Heart right ventricle (tissue), 16 donors: Measurements from ENCODE around the gene ECI1. TPM values are rescaled to one million over a fixed set of nuclear protein-coding genes. Genes with fewer than 3 reads are reported as not detected.

ENCODE experiments used
- ATAC-seq, 8 donors: fragments of 200-7000 bp; cut with Tn5 transposase; one replicate each; pipeline ENCODE4 v1.9.1; 2020; ENCODE audit warnings: mild to moderate bottlenecking in 8 of 8, moderate library complexity in 8 of 8, moderate number of reproducible peaks in 1 of 8
- DNase-seq, 2 donors: peaks; one replicate each; pipeline ENCODE4 v3.0.0-alpha.2; 2020
- H3K27ac ChIP-seq, 10 donors: fragments of 200-600 bp; sonication (generic) in 2 of 10; one replicate each; pipeline versions ENCODE4 v1.5.0 to v1.8.0; 2020 to 2022; ENCODE audit warnings: mild to moderate bottlenecking in 3 of 10
- H3K27me3 ChIP-seq, 7 donors: fragments of 200-600 bp; one replicate each; pipeline ENCODE4 v1.8.0; 2021 to 2022; ENCODE audit warnings: mild to moderate bottlenecking in 2 of 7
- H3K36me3 ChIP-seq, 9 donors: fragments of 200-600 bp; sonication (generic) in 1 of 9; one replicate each; pipeline versions ENCODE4 v1.5.0 to v1.8.0; 2020 to 2022; ENCODE audit warnings: mild to moderate bottlenecking in 2 of 9
- H3K4me1 ChIP-seq, 9 donors: fragments of 200-600 bp; sonication (generic) in 1 of 9; one replicate each; pipeline versions ENCODE4 v1.5.0 to v1.8.0; 2020 to 2022; ENCODE audit warnings: mild to moderate bottlenecking in 4 of 9
- H3K4me3 ChIP-seq, 10 donors: fragments of 200-600 bp; sonication (generic) in 2 of 10; one replicate each; pipeline versions ENCODE4 v1.5.0 to v1.8.0; 2020 to 2022; ENCODE audit warnings: mild to moderate bottlenecking in 7 of 10, moderate library complexity in 2 of 10
- H3K9me3 ChIP-seq, 11 donors: fragments of 200-600 bp in 10 of 11; sonication (generic) in 2 of 11; one replicate each; pipeline versions ENCODE4 v1.5.0 to v1.8.0; 2013 to 2022; ENCODE audit warnings: mild to moderate bottlenecking in 2 of 11, control low read depth in 1 of 11, moderate library complexity in 1 of 11
- WGBS, 2 donors: extraction: QIAGEN DNeasy Blood & Tissue Kit; methylation state at CpG; one replicate each; pipeline ENCODE4 v1.1.7; 2013; ENCODE audit warnings: inconsistent platforms in 1 of 2; 5-methylcytosine and 5-hydroxymethylcytosine counted together
- intact Hi-C, 10 donors: fragments of 100-400 bp; cut with DNase I; formaldehyde crosslinking; loops; one replicate each; pipeline versions ENCODE4 v1.11.1 to v1.14.2; 2022
- microRNA-seq, 2 donors: library from miRNA; unstranded; fragments of <30 nt; microRNA quantifications; one replicate each; pipeline ENCODE4 v1.2.0, GENCODE V29; 2021
- polyA plus RNA-seq, 2 donors: library from polyadenylated mRNA; stranded (reverse); fragments of 200-250 nt; gene quantifications; one replicate each; pipeline ENCODE4 v1.2.3, GENCODE V29; 2013
- total RNA-seq, 10 donors: library from RNA; stranded (reverse); fragmentation: NEBNext Ultra II Directional in 3 of 10; extraction: Animal tissue kit (Norgen Biotek cat#: 25700) in 3 of 10; gene quantifications; one replicate each; pipeline versions ENCODE4 v1.2.1 to v1.2.4, GENCODE V29; 2021 to 2023
- TF ChIP-seq, protein P1 (sequence below), 9 donors: fragments of 200-600 bp; sonication (generic) in 2 of 9; IDR thresholded peaks; one replicate each; pipeline versions ENCODE4 v1.5.0 to v1.8.0; 2021 to 2022; ENCODE audit warnings: antibody characterized with exemption in 9 of 9, mild to moderate bottlenecking in 5 of 9, moderate library complexity in 1 of 9
- donor health status: Arrhythmogenic right ventricular cardiomyopathy.
- donor health status: ischemic (EF 13 %, LVEDD 7.1; RV severe dilation, severe dysfunction).
- donor health status: healthy with polysubstance abuse.
- donor health status: DM: no; HTN: yes; CAD: no.
- donor health status: DM: no; HTN: no; CAD: no.
- donor health status: ischemic (EF 25% LVEDD 6.9; RV normal size, moderate dysfunction).
- donor health status: ischemic (EF 25% LVEDD 5.7; RV mildly dilated, moderate dysfunction).
- donor health status: healthy.
- donor health status: DM: yes; HTN: yes; CAD: no.
- donor health status: Ischemic cardiomyopathy.
- donor health status: ischemic (EF 35%, LVEDD 5.7; RV mildly dilated, moderate dysfunction).
- donor health status: nonischemic (EF 11% LVEDD 7.7; RV severe dilation, severe dysfunction).
- donor health status: DM: yes; HTN: yes; CAD: no.
- donor health status: PGD.
- donor health status: ischemic (EF 29% LVEDD 5.4; RV normal size, mild dysfunction).
- donor health status: nonischemic (EF 23%, LVEDD 6.1; RV moderate dilation, normal function).

The ECI1 gene
- total and polyA plus RNA-seq, 12 donors, result 118 to 491 (median 155) TPM

DNA sequence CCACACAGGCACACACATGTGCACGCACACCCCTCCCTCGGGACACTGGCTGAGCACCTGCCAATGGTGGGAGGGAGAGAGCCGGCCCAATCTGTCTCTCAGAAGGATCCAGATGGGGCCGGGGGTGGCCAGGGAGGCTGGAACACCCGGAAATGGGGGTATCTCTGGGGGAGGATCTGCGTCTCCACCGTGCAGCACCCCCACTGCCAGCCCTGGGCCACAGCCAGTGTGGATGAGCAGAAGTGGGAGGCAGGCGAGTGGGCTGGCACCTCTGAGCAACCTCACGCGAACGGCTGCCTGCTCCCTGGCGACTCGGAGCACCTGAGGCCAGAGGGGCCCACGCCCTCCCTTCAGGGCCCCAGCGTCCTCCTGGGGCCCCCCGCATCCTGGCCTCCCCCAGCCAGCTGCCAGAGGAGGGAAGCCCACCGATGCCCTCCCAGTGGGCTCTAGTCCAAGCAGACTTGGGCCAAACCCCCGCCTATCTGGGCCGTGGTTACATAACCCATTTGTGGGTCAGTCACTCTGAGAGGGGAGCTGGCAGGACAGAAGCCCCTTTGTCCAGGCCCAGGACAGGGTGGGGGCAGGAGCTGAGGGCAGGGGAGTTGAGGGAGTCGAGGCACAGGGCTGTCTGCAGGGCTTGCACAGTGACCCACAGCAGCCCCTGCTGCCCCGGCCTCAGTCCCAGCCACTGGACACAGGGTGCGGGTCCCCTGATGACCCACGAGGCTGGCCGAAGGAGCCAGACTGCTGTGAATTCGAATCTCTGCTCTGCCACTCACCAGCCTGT lies 60.5 kb downstream of the ECI1 start:
- Histone ChIP-seq H3K27me3 (peaks cover 8 to 26% (median 22%) of the 10 kb centered on the region in 7 donors), H3K4me3 (no peak overlapping the region), H3K27ac (no peak overlapping the region), H3K9me3 (no peaks in the 10 kb centered on the region), H3K36me3 (no peaks in the 10 kb centered on the region), H3K4me1 (peaks cover 4 to 10% (median 9%) of the 10 kb centered on the region in 9 donors)
- no peak for DNase-seq
- ATAC-seq, result peak in 1 of 8 donors; percentile 3
- 71 to 72% methylated on average over 24 to 25 of the region's 25 CpGs for WGBS, 2 donors
- intact Hi-C loops, result loop anchor here in 1 of 10 donors (10.0 kb wide), 1 partner anchor 314 kb away; no protein-coding TSS in a partner anchor
- TF ChIP-seq, protein P1, sequence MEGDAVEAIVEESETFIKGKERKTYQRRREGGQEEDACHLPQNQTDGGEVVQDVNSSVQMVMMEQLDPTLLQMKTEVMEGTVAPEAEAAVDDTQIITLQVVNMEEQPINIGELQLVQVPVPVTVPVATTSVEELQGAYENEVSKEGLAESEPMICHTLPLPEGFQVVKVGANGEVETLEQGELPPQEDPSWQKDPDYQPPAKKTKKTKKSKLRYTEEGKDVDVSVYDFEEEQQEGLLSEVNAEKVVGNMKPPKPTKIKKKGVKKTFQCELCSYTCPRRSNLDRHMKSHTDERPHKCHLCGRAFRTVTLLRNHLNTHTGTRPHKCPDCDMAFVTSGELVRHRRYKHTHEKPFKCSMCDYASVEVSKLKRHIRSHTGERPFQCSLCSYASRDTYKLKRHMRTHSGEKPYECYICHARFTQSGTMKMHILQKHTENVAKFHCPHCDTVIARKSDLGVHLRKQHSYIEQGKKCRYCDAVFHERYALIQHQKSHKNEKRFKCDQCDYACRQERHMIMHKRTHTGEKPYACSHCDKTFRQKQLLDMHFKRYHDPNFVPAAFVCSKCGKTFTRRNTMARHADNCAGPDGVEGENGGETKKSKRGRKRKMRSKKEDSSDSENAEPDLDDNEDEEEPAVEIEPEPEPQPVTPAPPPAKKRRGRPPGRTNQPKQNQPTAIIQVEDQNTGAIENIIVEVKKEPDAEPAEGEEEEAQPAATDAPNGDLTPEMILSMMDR (IDR thresholded peaks at IDR 0.05), result no peak

DNA sequence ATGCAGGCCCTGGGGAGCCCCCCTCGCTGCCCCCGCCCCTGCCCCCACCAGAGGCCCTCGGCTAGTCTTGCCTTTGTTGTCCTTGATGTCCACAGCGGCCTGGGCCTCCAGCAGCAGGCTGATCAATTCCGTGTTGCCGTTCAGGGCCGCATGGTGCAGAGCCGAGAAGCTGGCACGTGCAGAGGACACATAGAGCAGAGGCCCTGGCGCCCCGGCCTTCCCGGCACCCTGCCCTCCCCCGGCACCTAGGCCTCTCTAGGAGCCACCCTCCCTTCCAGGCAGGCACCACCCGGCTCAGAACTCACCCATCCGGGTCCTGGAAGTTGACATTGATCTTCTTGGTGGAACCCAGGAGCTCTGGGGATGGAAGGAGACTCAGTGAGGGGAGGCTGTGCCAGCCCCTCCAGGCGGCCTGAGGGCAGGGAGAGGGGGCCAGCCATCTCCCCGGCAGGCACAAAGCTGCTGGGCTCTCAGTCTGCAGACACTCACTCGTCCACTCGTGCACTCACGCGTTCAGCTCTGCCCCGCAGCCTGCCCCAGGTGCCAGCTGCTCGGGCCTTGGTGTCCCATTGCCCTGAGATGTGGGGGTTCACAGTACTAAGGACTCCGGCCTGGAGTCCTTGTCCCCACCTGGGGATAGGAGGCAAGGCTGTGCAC lies 61.3 kb downstream of the ECI1 start:
- ATAC-seq (no peak), DNase-seq (no peak)
- Histone ChIP-seq H3K4me3 (no peak overlapping the region), H3K9me3 (no peaks in the 10 kb centered on the region), H3K27ac (no peak overlapping the region), H3K4me1 (peaks cover 0 to 3% (median 2%) of the 10 kb centered on the region in 9 donors), H3K36me3 (no peaks in the 10 kb centered on the region), H3K27me3 (peaks cover 2 to 19% (median 15%) of the 10 kb centered on the region in 7 donors)
- WGBS, 2 donors, result 86 to 87% methylated on average over 24 of the region's 24 CpGs
- TF ChIP-seq, protein P1 (IDR thresholded peaks at IDR 0.05), result no peak
- intact Hi-C loops, result loop anchor here in 1 of 10 donors (10.0 kb wide), 1 partner anchor 315 kb away; no protein-coding TSS in a partner anchor

Small RNAs within 50 kb of the gene (microRNA-seq; reads per million reads assigned to microRNA genes)
- gene MIR3677 (0 reads per million in 2 donors), gene MIR4717 (0 to 0.51 reads per million in 2 donors)

Other genes with a start within 250 kb of the ECI1 start
- gene ZNF598, start 241.8 kb downstream of the ECI1 start, total RNA-seq, result 10 to 100 TPM in 9 of 10 donors, 1 to 10 TPM in 1; 9.5 to 24.7 (median 14.2) TPM
- gene ZNF598, start 241.8 kb downstream of the ECI1 start, polyA plus RNA-seq, result 10 to 100 TPM; 12.6 to 25.3 TPM
- gene NPW, start 231.8 kb downstream of the ECI1 start, total RNA-seq, result under 1 TPM in 1 of 10 donors, not detected in 9; 0.39 TPM
- gene NPW, start 231.8 kb downstream of the ECI1 start, polyA plus RNA-seq, result under 1 TPM in 1 of 2 donors, not detected in 1; 0.54 TPM
- 100 to 1,000 TPM in 9 of 10 donors, 10 to 100 TPM in 1; 94.3 to 429 (median 146) TPM for gene NHERF2, start 224.7 kb downstream of the ECI1 start, total RNA-seq
- gene NHERF2, start 224.7 kb downstream of the ECI1 start, polyA plus RNA-seq, result 100 to 1,000 TPM; 314 to 640 TPM
- 10 to 100 TPM in 8 of 10 donors, 1 to 10 TPM in 2; 9.8 to 24.9 (median 12.3) TPM for gene NTHL1, start 203.8 kb downstream of the ECI1 start, total RNA-seq
- gene NTHL1, start 203.8 kb downstream of the ECI1 start, polyA plus RNA-seq, result 10 to 100 TPM; 16.1 to 51.9 TPM
- gene TSC2, start 203.6 kb downstream of the ECI1 start, total RNA-seq, result 10 to 100 TPM; 54.7 to 87.0 (median 71.5) TPM
- 10 to 100 TPM; 28.8 to 83.3 TPM for gene TSC2, start 203.6 kb downstream of the ECI1 start, polyA plus RNA-seq
- 100 to 1,000 TPM in 6 of 10 donors, 10 to 100 TPM in 4; 79.3 to 122 (median 104) TPM for gene PKD1, start 115.7 kb downstream of the ECI1 start, total RNA-seq
- 100 to 1,000 TPM in 1 of 2 donors, 10 to 100 TPM in 1; 76.7 to 114 TPM for gene PKD1, start 115.7 kb downstream of the ECI1 start, polyA plus RNA-seq
- gene RAB26, start 103.0 kb downstream of the ECI1 start, total RNA-seq, result 1 to 10 TPM in 8 of 10 donors, under 1 TPM in 2; 0.74 to 4.3 (median 1.6) TPM
- 1 to 10 TPM in 1 of 2 donors, under 1 TPM in 1; 0.26 to 6.4 TPM for gene RAB26, start 103.0 kb downstream of the ECI1 start, polyA plus RNA-seq
- gene TRAF7, start 95.8 kb downstream of the ECI1 start, total RNA-seq, result 10 to 100 TPM; 16.9 to 44.9 (median 23.8) TPM
- gene TRAF7, start 95.8 kb downstream of the ECI1 start, polyA plus RNA-seq, result 10 to 100 TPM; 14.6 to 28.2 TPM
- gene CASKIN1, start 55.0 kb downstream of the ECI1 start, total RNA-seq, result 1 to 10 TPM in 5 of 10 donors, under 1 TPM in 5; 0.24 to 6.0 (median 1.1) TPM
- gene CASKIN1, start 55.0 kb downstream of the ECI1 start, polyA plus RNA-seq, result 1 to 10 TPM in 1 of 2 donors, under 1 TPM in 1; 0.33 to 3.4 TPM
- gene MLST8, start 46.1 kb downstream of the ECI1 start, total RNA-seq, result 10 to 100 TPM; 19.3 to 28.8 (median 23.6) TPM
- gene MLST8, start 46.1 kb downstream of the ECI1 start, polyA plus RNA-seq, result 10 to 100 TPM; 38.8 to 43.1 TPM
- gene BRICD5, start 40.7 kb downstream of the ECI1 start, total RNA-seq, result 10 to 100 TPM in 1 of 10 donors, 1 to 10 TPM in 9; 4.3 to 15.6 (median 7.2) TPM
- gene BRICD5, start 40.7 kb downstream of the ECI1 start, polyA plus RNA-seq, result 10 to 100 TPM; 14.7 to 31.7 TPM
- 10 to 100 TPM; 21.1 to 48.3 (median 25.7) TPM for gene PGP, start 36.7 kb downstream of the ECI1 start, total RNA-seq
- gene PGP, start 36.7 kb downstream of the ECI1 start, polyA plus RNA-seq, result 10 to 100 TPM; 31.3 to 33.1 TPM
- 10 to 100 TPM in 7 of 10 donors, 1 to 10 TPM in 3; 8.4 to 16.3 (median 10.7) TPM for gene E4F1, start 28.0 kb downstream of the ECI1 start, total RNA-seq
- gene E4F1, start 28.0 kb downstream of the ECI1 start, polyA plus RNA-seq, result 10 to 100 TPM; 22.0 to 34.8 TPM
- under 1 TPM in 9 of 10 donors, not detected in 1; 0.15 to 0.44 (median 0.30) TPM for gene DNASE1L2, start 15.1 kb downstream of the ECI1 start, total RNA-seq
- 1 to 10 TPM in 1 of 2 donors, under 1 TPM in 1; 0.49 to 1.2 TPM for gene DNASE1L2, start 15.1 kb downstream of the ECI1 start, polyA plus RNA-seq
- gene RNPS1, start 16.5 kb upstream of the ECI1 start, total RNA-seq, result 100 to 1,000 TPM; 103 to 128 (median 118) TPM
- 100 to 1,000 TPM in 1 of 2 donors, 10 to 100 TPM in 1; 61.7 to 136 TPM for gene RNPS1, start 16.5 kb upstream of the ECI1 start, polyA plus RNA-seq
- 10 to 100 TPM in 3 of 10 donors, 1 to 10 TPM in 7; 7.7 to 12.5 (median 9.4) TPM for gene ABCA3, start 89.1 kb upstream of the ECI1 start, total RNA-seq
- 1 to 10 TPM; 4.9 to 5.3 TPM for gene ABCA3, start 89.1 kb upstream of the ECI1 start, polyA plus RNA-seq
- gene CCNF, start 177.9 kb upstream of the ECI1 start, total RNA-seq, result 1 to 10 TPM in 6 of 10 donors, under 1 TPM in 4; 0.62 to 3.4 (median 1.1) TPM
- gene CCNF, start 177.9 kb upstream of the ECI1 start, polyA plus RNA-seq, result under 1 TPM; 0.51 to 0.93 TPM
- gene TEDC2, start 208.5 kb upstream of the ECI1 start, total RNA-seq, result 1 to 10 TPM in 4 of 10 donors, under 1 TPM in 6; 0.47 to 1.9 (median 0.95) TPM
- 1 to 10 TPM in 1 of 2 donors, under 1 TPM in 1; 0.29 to 2.3 TPM for gene TEDC2, start 208.5 kb upstream of the ECI1 start, polyA plus RNA-seq
- under 1 TPM in 3 of 10 donors, not detected in 7; 0.12 to 0.18 (median 0.17) TPM for gene NTN3, start 219.7 kb upstream of the ECI1 start, total RNA-seq
- gene NTN3, start 219.7 kb upstream of the ECI1 start, polyA plus RNA-seq, result not detected
- gene TBC1D24, start 223.5 kb upstream of the ECI1 start, total RNA-seq, result 10 to 100 TPM in 4 of 10 donors, 1 to 10 TPM in 6; 6.2 to 14.9 (median 9.2) TPM
- 1 to 10 TPM; 3.4 to 5.4 TPM for gene TBC1D24, start 223.5 kb upstream of the ECI1 start, polyA plus RNA-seq